M059J (cell line): Measurements from ENCODE around the gene TFAM. TPM values are rescaled to one million over a fixed set of nuclear protein-coding genes. Genes with fewer than 3 reads are reported as not detected.
"Not testable (repeated sequence)": the region's sequence is repeated elsewhere in the genome, so short reads cannot be mapped to it uniquely, and the experiment has no call there.

ENCODE experiments used
- DNase-seq: peaks from one replicate; pipeline ENCODE4 v3.0.0-alpha.2; 2012; ENCODE audit warnings: low read depth
- total RNA-seq: library from RNA; depleted of rRNA; stranded (reverse); fragments of >200 nt; shearing (Covaris generic); gene quantifications from 2 replicates; pipeline ENCODE4 v1.2.3, GENCODE V29; 2014

Gene TFAM
- total RNA-seq, 1 experiment from 2014 or later: 41.7 TPM

DNA sequence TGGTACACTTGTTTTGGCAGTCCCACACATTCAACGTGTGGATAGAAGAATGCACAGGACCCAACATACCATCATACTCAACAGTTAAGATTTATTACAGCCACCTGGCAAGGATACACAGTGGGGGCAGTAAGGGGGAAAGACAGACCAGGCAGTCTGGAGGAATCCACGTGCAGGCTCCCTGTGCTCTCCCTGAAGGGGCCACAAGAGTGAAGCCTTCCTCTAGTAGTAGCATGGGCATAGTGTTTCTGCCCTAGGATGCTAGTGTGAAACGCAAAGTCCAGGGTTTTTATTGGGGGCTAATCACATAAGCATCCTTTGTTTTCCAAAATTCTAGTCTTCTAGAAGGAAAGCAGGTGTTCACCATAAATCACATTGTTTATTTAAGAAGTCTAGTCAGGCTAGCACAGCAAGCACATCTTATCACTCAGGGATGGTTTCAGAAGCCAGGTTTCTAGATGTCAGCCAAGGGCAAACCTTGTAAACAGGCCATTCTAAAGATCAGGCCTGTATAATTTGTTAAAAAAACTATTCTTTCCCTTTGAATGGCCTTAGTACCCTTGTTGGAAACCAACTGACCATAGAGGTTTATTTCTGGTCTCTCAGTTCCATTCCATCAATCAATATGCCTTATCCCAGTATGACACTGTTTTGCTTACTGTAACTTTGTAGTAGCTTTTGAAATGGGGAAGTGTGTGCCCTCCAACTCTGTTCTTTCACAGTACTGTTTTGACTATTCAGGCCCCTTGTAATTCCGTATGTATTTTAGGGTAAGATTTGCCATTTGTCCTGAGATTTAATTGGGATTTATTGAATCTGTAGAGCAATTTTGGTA is 12.4 kb upstream of the TFAM start:
- DNase-seq: no peak

DNA sequence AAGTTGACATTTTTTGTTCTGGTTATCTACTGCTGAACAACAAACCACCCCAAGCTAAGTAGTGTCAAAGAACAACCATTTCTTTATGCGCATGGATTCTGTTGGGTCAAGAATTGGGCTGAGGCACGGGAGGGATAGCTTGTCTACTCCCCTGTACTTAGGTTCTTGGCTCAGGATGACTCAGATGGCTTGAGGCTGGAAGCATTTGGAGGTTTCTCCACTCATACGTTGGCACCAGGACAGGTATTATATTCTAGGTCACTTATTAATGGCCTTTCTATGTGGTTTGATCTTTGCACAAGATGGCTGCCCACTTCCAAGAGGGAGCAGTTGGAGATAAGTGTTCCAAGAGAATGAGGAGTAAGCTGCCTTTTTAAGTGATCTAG is 11.8 kb upstream of the TFAM start:
- peak; percentile 89 for DNase-seq

DNA sequence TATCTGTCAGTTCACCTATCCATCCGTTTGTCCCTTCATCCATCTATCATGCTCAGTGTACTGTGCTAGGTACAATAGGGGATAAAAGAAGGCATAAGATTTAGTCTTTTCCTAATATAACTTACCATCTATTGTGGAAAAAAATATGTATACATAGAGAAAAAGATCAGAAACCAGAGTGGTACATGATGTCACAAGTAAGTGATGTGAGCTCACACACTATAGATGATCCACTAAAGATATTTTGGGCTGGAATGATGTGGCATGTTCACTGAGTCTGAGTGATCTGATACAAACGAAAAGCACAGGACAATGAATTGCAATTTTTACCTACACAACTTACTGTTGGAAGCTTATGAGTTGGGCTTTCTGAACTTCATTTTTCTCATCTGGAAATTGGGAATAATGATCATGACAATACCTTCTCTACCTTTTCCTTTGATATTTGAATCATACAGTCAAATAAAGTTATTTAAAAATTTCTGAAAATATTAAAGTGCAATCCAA is 2.7 kb upstream of the TFAM start:
- no peak for DNase-seq

- DNase-seq: peak; percentile 68
Measured at GRCh38 chr10:58384095-58384494, 1.1 kb upstream of the TFAM start.

- peak; percentile 19 for DNase-seq
Measured at GRCh38 chr10:58384544-58384998, 639 bp upstream of the TFAM start.

DNA sequence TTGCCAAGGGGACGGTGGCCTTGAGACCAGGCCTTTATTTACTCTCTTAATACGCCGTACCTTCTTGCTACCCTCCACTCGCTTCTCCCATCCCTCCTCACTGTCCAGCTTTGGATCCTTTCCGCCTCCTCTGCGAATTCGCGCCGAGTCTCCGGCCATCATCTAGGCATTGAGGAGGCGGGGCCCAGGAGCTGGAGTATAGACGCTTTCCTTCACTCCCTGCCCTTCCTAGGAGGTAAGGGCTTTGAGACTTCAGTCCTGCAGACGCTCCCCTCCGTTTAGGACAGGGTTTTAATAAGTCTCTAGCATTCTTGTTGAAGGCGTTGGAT is 538 bp downstream of the TFAM start:
- DNase-seq: peak; percentile 60

DNA sequence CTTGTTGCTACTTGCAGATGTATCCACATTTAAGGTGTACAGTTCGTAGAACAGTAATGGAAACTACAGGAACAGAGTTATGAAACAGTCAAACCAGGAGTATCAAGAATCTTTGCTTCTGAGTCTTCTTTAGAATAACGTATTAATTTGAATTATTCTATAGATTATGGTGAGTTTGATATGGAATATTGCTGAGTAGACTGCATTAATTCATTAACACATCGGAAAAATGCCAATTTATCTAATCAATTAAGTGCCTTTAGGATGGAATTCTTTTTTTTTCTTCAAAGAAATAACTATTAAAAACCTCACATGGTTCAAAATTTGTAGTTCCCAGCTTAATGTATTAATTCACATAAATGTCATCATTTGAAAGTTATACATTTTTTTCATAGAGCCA is 3.8 kb downstream of the TFAM start:
- no peak for DNase-seq

GRCh38 chr10:58393317-58393716 is 8.1 kb downstream of the TFAM start:
- peak; percentile 22 for DNase-seq

DNA sequence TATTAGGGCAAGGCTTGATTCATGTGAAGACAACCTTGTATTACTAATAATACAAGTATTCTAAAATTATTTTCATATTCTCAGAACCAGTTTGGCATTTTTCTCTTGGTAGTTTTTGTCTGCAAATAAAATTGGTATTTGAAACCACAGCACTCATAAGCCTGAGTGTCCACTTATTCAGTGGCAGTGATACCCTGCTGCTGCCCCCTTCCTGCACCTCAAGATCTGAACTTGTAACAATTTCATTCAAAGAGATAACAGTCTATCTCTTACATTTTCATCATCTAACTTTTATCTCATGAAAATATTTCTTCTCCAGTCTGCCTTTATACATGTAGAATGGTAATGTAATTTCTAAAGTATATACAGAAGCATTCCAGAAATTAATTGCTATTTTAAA is 9.3 kb downstream of the TFAM start:
- DNase-seq: no peak

DNA sequence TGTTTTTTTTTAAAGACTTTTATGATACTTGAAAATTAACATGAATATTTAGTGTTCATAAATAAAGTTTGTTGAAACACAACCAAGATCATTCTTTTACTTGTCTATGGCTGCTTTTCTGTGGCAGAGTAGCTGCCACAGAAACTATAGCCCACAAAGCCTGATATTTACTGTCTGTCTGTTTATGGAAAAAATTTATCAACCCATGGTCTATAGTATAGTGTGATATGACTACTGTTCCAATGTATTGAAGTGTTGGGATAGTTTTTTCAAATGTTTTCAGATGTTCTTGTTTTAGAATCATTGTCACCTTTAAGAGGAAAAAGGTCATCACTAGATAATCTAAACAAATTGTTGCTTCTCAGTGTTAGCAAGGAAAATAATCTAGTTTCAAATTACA is 10.8 kb downstream of the TFAM start:
- DNase-seq: no peak

GRCh38 chr10:58397830-58398229 is 12.6 kb downstream of the TFAM start:
- no peak for DNase-seq

GRCh38 chr10:58399410-58399809 is 14.2 kb downstream of the TFAM start:
- peak; percentile 38 for DNase-seq

GRCh38 chr10:58400609-58401008 is 15.4 kb downstream of the TFAM start:
- peak; percentile 54 for DNase-seq

GRCh38 chr10:58404001-58404400 is 18.8 kb downstream of the TFAM start:
- DNase-seq: no peak

- DNase-seq: no peak
Measured at GRCh38 chr10:58409956-58410610, 24.9 kb downstream of the TFAM start.

DNA sequence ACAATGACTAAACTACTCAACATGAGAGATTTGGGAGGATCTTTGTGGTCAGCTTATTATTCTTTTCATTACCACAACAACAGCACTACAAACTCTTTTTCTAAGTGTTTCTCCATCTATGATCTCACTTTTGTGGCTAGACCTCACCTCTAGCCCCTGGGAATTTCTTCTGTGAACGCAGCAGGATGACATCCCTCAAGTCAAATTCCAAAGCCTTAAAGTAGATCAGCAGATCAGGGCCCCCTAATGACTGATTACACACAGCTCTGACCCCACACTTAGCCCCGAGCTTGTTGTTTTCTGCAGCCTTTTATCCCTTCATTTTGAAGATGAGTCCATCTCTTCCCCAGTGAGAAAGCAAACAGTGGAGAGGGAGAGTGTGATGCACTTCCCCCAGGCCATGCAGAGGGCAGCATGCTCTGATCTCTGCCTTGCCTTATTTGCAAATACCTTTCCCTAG is 27.3 kb downstream of the TFAM start:
- peak; percentile 94 for DNase-seq

- peak; percentile 81 for DNase-seq
Measured at GRCh38 chr10:58414270-58415041, 29.2 kb downstream of the TFAM start.

- no peak for DNase-seq
Measured at GRCh38 chr10:58415757-58416156, 30.5 kb downstream of the TFAM start.

DNA sequence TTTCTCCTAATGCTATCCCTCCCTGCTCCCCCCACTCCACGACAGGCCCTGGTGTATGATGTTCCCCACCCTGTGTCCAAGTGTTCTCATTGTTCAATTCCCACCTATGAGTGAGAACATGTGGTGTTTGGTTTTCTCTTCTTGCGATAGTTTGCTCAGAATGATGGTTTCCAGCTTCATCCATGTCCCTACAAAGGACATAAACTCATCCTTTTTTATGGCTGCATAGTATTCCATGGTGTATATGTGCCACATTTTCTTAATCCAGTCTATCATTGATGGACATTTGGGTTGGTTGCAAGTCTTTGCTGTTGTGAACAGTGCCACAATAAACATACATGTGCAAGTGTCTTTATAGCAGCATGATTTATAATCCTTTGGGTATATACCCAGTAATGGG is 32.7 kb downstream of the TFAM start:
- DNase-seq: not testable (repeated sequence)

DNA sequence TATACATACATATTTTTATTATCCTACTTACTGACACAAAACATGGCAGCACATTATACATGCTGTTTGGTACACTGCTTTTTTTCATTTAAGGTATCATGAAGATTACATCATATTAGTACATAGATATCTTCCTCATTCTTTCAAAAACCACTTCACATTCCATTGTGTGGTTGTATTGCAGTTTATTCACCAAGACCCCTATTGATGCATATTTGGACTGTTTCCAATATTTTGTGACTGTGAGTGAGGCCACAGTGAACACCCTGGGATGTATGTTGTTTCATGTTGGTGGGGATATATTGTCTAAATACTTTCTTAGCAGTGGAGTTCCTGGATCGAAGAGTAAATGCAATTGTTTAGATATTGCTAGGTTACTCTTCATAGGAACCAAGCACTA is 39.0 kb downstream of the TFAM start:
- DNase-seq: peak; percentile 29

- not testable (repeated sequence) for DNase-seq
Measured at GRCh38 chr10:58428436-58428835, 43.2 kb downstream of the TFAM start.

DNA sequence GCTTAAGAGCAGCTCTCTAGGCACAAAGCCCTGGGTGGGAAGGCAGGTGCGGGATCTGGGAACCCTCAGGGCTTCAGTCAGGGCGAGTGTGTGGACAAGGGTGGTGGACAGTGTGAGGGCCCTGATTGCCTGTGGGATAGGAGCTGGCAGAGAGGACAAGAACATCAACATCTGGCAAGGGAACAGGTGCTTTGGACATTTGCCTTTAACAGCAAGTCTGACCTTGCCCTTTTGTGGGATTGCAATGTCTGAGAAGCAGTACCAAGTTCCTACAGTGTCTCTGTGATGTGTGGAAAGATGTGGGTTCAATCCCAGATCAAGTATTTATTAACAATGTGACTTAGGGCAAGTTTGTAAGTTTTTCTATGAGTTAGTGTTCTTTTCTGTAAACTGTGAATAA is 46.7 kb downstream of the TFAM start:
- DNase-seq: no peak
